Peyer's patch (tissue), 4 donors: ENCODE data around the gene KCNN1. TPM values are rescaled to one million over a fixed set of nuclear protein-coding genes. Genes with fewer than 3 reads are reported as not detected.

Experiments used
- DNase-seq, 3 donors: peaks; one replicate each; pipeline ENCODE4 v3.0.0-alpha.2; 2017 to 2019
- H3K27ac ChIP-seq, 4 donors: fragments of 200-600 bp; sonication (generic); one replicate each; pipeline ENCODE4 v1.5.1; 2016 to 2019
- H3K27me3 ChIP-seq, 2 donors: fragments of 200-600 bp; sonication (generic); one replicate each; pipeline ENCODE4 v1.5.1; 2019
- H3K36me3 ChIP-seq, 3 donors: fragments of 200-600 bp; sonication (generic); one replicate each; pipeline ENCODE4 v1.5.1; 2016 to 2019
- H3K4me1 ChIP-seq, 4 donors: fragments of 200-600 bp; sonication (generic); one replicate each; pipeline ENCODE4 v1.5.1; 2016 to 2019
- H3K4me3 ChIP-seq, 4 donors: fragments of 200-600 bp; sonication (generic); 1 replicate in 3 of 4; 2 replicates in 1 of 4; pipeline ENCODE4 v1.5.1; 2016 to 2019; ENCODE audit warnings: mild to moderate bottlenecking in 1 of 4
- H3K9me3 ChIP-seq, 4 donors: fragments of 200-600 bp; sonication (generic); one replicate each; pipeline ENCODE4 v1.5.1; 2016 to 2019; ENCODE audit warnings: mild to moderate bottlenecking in 1 of 4
- POLR2A ChIP-seq, 2 donors: fragments of 450-650 bp; IDR thresholded peaks; one replicate each; pipeline ENCODE4 v1.5.1; 2017; ENCODE audit warnings: antibody characterized with exemption in 2 of 2, mild to moderate bottlenecking in 2 of 2, moderate library complexity in 2 of 2
- total RNA-seq, 4 donors: library from RNA; depleted of rRNA; stranded (reverse); fragments of >200 nt; gene quantifications; one replicate each; pipeline ENCODE4 v1.1.0, GENCODE V29; 2016
- TF ChIP-seq, protein P1 (sequence below), 6 experiments: fragments of 450-650 bp in 4 of 6; fragments of 200-600 bp in 2 of 6; sonication (generic) in 1 of 6; IDR thresholded peaks; one replicate each; pipeline ENCODE4 v1.5.1; 2017 to 2019; ENCODE audit warnings: antibody characterized with exemption in 6 of 6, mild to moderate bottlenecking in 3 of 6, moderate library complexity in 1 of 6

The KCNN1 gene
- total RNA-seq, 4 donors from 2014 or later = not detected

DNA sequence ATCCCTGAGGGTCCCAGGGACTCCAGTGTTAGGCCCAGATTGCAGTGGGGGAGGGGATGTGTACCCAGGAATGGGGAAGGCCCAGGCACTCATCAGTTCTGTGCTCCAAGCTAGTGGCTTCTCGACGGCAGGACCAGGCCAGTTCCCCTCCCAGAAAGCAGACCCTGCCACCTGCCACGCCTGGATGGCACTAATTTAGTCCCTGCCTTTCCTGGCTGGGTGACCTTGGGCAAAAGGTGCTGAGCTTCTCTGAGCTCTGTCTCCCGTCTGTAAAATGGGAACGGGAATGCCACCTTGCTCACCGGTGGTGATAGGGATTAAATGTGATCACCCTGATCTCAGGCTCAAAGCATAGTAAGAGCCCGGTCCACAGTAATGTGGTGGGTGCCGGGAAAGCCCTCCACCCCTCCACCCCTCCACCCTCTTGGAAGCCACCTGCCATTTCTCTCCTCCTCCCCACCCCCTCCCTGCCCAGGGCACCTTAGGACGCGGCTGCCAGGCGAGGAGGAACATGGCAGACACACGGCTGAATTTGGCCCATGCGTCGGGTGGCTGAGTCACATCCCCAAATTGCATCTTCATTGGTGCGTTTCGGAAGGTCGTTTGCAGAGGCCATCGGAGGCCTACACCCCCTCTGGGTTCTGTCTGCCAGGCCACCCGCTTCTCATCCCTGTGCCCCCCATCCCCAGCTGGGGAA lies 2.3 kb downstream of the KCNN1 start:
- Histone ChIP-seq H3K36me3 (no peaks in the 10 kb centered on the region), H3K9me3 (no peaks in the 10 kb centered on the region), H3K27me3 (peaks cover 0 to 13% of the 10 kb centered on the region in 2 donors), H3K27ac (no peak overlapping the region), H3K4me1 (no peaks in the 10 kb centered on the region), H3K4me3 (no peak overlapping the region)
- TF ChIP-seq, protein P1, sequence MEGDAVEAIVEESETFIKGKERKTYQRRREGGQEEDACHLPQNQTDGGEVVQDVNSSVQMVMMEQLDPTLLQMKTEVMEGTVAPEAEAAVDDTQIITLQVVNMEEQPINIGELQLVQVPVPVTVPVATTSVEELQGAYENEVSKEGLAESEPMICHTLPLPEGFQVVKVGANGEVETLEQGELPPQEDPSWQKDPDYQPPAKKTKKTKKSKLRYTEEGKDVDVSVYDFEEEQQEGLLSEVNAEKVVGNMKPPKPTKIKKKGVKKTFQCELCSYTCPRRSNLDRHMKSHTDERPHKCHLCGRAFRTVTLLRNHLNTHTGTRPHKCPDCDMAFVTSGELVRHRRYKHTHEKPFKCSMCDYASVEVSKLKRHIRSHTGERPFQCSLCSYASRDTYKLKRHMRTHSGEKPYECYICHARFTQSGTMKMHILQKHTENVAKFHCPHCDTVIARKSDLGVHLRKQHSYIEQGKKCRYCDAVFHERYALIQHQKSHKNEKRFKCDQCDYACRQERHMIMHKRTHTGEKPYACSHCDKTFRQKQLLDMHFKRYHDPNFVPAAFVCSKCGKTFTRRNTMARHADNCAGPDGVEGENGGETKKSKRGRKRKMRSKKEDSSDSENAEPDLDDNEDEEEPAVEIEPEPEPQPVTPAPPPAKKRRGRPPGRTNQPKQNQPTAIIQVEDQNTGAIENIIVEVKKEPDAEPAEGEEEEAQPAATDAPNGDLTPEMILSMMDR (IDR thresholded peaks at IDR 0.05) = no peak
- TF ChIP-seq POLR2A (IDR thresholded peaks at IDR 0.05) = no peak
- no peak for DNase-seq

DNA sequence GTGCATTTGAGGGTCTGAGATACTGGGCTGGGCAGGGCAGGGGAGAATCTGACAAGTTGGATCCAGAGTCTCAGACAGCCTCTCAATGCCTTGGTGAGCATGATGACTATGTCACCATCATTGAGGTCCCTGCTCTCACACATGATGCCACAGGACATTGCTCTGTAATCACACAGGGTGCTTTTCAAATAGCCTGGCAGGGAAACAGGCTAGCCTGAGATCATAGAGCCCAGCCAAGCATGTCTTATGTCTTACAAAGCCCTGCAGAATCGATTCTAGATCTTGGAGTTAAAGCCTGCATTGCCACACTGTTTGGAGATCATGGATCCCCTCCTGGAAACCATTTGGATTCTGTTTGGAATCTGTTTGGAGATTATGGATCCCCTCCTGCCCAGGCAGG lies 5.3 kb downstream of the KCNN1 start:
- DNase-seq = no peak
- H3K27ac ChIP-seq = no peak overlapping the region
- no peaks in the 10 kb centered on the region for H3K9me3 ChIP-seq
- peaks cover 0 to 6% of the 10 kb centered on the region in 2 donors for H3K27me3 ChIP-seq
- no peaks in the 10 kb centered on the region for H3K4me1 ChIP-seq
- no peak overlapping the region for H3K4me3 ChIP-seq
- TF ChIP-seq, protein P1 (IDR thresholded peaks at IDR 0.05) = no peak
- no peak for TF ChIP-seq POLR2A (IDR thresholded peaks at IDR 0.05)
- no peaks in the 10 kb centered on the region for H3K36me3 ChIP-seq

DNA sequence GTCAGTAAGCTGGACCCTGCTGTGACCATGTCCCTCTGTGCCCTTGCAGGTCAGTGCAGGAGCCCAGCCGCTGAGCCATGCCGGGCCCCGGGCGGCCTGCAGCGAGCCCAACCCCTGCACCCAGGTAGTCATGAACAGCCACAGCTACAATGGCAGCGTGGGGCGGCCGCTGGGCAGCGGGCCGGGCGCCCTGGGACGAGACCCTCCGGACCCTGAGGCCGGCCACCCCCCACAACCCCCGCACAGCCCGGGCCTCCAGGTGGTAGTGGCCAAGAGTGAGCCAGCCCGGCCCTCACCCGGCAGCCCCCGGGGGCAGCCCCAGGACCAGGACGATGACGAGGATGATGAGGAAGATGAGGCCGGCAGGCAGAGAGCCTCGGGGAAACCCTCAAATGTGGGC lies 6.9 kb downstream of the KCNN1 start:
- no peaks in the 10 kb centered on the region for H3K4me1 ChIP-seq
- H3K27me3 ChIP-seq = no peaks in the 10 kb centered on the region
- DNase-seq = no peak
- no peak overlapping the region for H3K27ac ChIP-seq
- H3K9me3 ChIP-seq = no peaks in the 10 kb centered on the region
- no peak for TF ChIP-seq POLR2A (IDR thresholded peaks at IDR 0.05)
- TF ChIP-seq, protein P1 (IDR thresholded peaks at IDR 0.05) = no peak
- no peak overlapping the region for H3K4me3 ChIP-seq
- no peaks in the 10 kb centered on the region for H3K36me3 ChIP-seq

DNA sequence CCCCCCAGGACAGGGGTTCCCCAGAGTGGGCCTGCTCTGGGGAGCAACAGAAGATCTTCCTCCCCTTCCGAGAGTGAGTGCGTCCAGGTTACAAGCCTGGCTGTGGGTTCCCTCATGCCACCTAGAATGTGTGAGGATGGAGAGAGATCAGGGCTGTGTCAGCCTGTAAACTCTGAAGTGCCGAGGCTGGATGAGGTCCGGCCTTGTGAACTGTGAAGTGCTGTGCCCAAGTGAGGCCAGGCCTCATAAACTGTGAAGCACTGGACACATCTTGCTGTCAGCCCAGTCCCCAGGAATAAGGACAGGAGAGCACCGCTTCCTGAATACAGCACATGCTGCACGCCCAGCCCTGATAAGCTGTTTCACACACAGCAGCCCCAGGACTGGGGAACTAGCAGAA lies 7.6 kb downstream of the KCNN1 start:
- H3K9me3 ChIP-seq = no peaks in the 10 kb centered on the region

DNA sequence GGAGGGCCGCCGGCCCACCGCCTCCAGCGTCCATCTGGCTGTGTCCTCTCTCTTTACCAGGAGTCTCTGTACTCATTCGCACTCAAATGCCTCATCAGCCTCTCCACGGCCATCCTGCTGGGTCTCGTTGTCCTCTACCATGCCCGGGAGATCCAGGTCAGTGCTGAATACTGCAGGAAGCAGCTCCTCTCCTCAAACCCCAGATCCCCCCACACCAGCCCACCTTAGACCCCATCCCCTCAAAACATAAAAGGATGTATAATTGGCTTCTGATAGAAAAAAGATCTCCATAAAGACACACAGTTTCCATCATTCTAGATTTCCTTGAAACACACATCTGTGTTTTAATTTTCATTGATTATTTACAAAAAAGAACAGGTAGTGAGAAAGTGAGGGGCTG lies 8.1 kb downstream of the KCNN1 start:
- no peaks in the 10 kb centered on the region for H3K36me3 ChIP-seq
- no peaks in the 10 kb centered on the region for H3K9me3 ChIP-seq
- DNase-seq = no peak
- H3K27me3 ChIP-seq = no peaks in the 10 kb centered on the region
- peaks cover 0 to 4% (median 0%) of the 10 kb centered on the region in 4 donors for H3K4me1 ChIP-seq
- no peak overlapping the region for H3K27ac ChIP-seq
- TF ChIP-seq, protein P1 (IDR thresholded peaks at IDR 0.05) = no peak
- TF ChIP-seq POLR2A (IDR thresholded peaks at IDR 0.05) = no peak
- H3K4me3 ChIP-seq = no peak overlapping the region

More for the DNA sequence above, 7.6 kb downstream of the KCNN1 start:
- no peak overlapping the region for H3K4me3 ChIP-seq
- TF ChIP-seq, protein P1 (IDR thresholded peaks at IDR 0.05) = no peak
- no peak for DNase-seq
- H3K27me3 ChIP-seq = no peaks in the 10 kb centered on the region
- no peaks in the 10 kb centered on the region for H3K4me1 ChIP-seq
- H3K27ac ChIP-seq = no peak overlapping the region
- H3K36me3 ChIP-seq = no peaks in the 10 kb centered on the region
